Raji (cell line): ENCODE measurements around the gene DPP6.

Experiments used
- POLR2A ChIP-seq: IDR thresholded peaks from 2 replicates; pipeline ENCODE4 v1.6.1; 2011; ENCODE audit warnings: low read depth, low read length, control low read depth; ENCODE audit not compliant: insufficient read depth

DPP6 gene

GRCh38 chr7:154914308-154914995 lies 862.3 kb downstream of the DPP6 start:
- no peak for TF ChIP-seq POLR2A

DNA sequence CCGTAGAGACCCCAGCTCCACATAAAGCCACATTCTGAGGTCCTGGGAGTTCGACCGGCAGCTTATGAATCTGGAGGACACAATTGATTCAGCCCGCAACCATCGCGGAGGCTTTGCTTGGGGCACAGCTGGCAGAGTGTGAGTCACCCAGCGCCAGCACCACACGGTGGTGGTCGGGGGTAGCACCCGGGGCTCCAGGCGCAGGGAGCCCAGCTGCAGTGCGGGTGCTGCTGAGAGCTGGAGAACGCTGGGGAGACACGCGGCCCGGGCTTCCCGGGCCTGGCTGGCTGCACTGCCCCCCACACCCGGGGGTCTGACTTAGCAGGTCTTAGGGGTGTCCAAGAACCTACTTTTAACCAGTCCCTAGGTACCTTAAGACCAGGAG lies 862.8 kb downstream of the DPP6 start:
- no peak for TF ChIP-seq POLR2A

DNA sequence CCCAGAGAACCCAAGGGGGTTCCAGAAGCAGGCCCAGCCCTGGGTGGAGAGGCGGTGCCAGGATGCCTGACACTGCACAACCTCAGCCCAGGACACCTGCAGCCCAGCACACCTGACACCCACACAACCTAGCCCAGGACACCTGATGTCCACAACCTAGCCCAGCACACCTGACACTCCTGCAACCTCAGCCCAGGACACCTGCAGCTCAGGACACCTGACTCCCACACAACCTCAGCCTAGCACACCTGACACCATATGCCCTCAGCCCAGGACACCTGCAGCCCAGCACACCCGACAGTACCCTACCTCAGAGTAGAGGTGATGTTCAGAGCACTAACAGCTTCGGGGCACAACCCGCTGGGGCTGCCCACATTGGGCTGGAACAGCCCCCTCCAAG lies 863.4 kb downstream of the DPP6 start:
- no peak for TF ChIP-seq POLR2A

GRCh38 chr7:154916381-154916780 lies 864.2 kb downstream of the DPP6 start:
- no peak for TF ChIP-seq POLR2A

DNA sequence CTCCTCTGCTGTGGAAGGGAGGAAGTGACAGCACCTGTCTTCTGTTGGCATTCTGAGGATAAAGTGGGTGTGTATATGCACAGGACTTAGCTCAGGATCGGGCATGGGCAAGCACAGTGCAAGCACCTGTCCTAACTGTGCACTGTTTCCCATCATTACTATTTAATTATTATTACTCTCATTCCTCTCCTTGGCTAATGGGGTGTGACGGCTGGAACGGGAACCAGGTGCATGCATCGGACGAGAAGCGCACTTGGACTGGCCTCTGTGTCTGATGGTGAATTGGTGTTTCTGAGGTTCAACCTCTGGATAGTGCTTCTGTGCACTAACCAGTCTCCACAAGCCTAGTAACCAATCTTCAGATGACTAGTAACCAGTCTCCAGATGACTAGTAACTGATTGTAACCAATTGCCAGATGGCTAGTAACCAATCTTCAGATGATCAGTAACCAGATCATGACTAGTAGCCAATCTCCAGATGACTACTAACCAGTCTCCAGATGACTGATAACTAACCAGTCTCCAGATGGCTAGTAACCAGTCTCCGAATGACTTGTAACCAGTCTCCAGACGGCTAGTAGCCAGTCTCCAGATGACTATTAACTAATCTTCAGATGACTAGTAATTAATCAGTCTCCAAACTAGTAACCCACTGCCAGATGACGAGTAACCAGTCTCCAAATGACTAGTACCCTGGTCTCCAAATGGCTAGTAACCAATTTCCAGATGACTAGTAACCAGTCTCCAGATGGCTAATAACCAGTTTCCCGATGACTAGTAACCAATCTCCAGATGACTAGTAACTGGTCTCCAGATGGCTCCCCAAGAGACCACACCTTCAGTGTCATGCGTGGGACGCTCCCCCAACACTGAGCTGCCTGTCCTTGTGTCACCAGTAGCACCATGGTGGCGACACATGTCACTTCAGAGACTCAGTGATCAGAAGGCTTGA lies 864.9 kb downstream of the DPP6 start:
- no peak for TF ChIP-seq POLR2A

GRCh38 chr7:154917808-154918160 lies 865.6 kb downstream of the DPP6 start:
- TF ChIP-seq POLR2A: no peak

DNA sequence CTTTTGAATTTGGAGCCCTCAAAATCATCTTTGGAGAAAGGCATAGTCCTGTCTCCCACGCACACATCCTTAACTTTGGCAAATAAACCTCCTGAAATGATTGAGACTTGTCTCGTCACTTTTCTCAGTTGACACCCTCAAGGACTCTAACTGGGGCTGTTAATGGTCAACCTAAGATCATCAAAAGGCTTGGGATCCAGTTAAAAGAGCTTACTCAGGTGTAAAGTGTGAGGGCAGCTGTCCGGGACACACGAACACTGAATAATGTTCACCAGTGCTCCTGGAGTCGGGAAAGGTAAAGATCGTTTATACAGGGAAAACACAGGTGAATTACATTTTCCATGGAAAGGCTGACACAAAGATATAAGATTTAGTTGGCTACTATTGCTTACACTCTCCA lies 866.1 kb downstream of the DPP6 start:
- TF ChIP-seq POLR2A: no peak

GRCh38 chr7:154918741-154919140 lies 866.5 kb downstream of the DPP6 start:
- TF ChIP-seq POLR2A: no peak

- no peak for TF ChIP-seq POLR2A
Measured at GRCh38 chr7:154919344-154920225, 867.4 kb downstream of the DPP6 start.

DNA sequence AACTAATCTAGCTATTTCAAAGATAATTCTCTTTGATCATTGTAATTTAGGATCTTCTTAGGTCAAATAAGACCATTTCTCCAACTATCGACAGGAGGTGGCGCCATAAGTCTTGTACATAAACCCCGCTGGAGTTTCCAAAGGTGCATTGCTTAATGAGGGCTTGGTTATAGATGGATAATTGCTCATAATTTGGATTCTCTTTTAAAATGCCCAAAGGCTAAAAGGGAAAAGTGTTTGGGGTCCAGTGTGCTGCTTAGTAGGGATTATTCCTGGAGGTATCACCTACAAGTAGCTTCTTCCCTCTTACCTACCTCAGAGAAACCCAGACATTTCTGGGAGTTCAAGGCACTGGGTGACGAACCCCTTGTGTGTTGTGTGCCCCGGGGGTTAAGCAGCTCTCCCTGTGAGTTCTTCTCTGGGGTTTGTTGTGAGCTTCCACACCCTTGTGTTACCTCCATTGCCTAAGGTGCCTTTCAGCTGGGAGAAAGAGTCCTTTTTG lies 875.5 kb downstream of the DPP6 start:
- TF ChIP-seq POLR2A: no peak

DNA sequence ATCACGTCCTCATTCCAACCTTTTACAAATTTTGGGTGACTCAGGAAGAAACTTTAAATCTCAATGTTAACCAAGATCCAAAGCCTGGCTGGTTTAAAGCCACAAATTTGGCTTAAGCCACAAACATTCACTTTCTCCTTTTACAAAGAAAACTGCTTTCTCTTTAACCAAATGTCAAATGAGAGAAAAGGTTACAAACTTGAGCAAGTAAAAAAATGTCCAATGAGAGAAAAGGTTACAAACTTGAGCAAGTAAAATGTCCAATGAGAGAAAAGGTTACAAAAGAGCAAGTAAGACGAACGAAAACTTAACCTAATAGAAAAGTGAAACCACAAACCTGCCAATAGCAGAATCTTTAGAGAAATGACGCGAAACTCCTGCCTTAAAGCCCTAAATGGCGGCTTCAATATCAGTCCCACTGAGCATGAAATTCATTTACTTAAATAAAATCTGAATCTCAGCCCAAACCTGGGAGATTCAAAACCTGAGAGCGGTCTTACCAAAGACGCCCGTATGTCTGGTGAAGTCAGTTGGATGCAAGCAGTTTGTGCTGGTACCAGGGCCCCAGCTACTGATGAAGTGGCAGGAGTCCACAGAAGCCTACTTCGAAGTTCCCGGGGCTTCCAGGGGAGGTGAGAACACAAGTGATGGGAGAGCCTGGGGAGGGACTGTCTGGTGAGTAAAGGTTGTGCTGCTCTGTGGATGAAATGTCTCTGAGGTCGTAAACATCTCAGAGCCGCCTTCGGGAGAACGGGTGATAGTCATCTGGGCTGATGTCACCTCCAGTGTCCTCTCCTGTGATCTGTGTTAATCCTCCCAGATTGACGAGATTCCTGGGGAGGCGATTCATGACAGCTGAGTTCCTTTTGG lies 876.2 kb downstream of the DPP6 start:
- TF ChIP-seq POLR2A: no peak

GRCh38 chr7:154929006-154929726 lies 877.0 kb downstream of the DPP6 start:
- TF ChIP-seq POLR2A: no peak

DNA sequence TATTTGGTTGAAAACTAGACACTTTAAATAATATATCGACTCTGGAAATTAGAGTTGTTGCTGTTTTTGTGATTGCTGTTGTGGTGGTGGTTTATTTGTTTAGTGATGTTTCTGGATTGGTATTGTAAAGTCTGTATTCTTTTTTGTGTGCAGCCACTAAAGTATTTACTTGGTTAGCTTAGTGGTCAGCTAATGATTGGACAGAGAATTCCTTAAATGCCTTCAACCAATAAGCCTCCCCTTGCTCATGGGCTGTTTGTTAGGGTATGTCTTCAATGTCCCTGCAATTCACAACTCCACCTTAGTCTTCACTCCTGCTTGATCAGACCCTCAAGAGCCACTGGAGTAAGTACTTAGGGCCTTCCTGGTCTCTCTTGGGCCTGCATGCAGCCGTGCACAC lies 879.7 kb downstream of the DPP6 start:
- no peak for TF ChIP-seq POLR2A

- TF ChIP-seq POLR2A: no peak
Measured at GRCh38 chr7:154937837-154938236, 885.6 kb downstream of the DPP6 start.

- TF ChIP-seq POLR2A: no peak
Measured at GRCh38 chr7:154942691-154943090, 890.5 kb downstream of the DPP6 start.
